ENCODE measurements around the gene ARHGAP5.

GRCh38 chr14:32202491-32202997 is 125.4 kb downstream of the ARHGAP5 start:
- TF ChIP-seq, protein P1, sequence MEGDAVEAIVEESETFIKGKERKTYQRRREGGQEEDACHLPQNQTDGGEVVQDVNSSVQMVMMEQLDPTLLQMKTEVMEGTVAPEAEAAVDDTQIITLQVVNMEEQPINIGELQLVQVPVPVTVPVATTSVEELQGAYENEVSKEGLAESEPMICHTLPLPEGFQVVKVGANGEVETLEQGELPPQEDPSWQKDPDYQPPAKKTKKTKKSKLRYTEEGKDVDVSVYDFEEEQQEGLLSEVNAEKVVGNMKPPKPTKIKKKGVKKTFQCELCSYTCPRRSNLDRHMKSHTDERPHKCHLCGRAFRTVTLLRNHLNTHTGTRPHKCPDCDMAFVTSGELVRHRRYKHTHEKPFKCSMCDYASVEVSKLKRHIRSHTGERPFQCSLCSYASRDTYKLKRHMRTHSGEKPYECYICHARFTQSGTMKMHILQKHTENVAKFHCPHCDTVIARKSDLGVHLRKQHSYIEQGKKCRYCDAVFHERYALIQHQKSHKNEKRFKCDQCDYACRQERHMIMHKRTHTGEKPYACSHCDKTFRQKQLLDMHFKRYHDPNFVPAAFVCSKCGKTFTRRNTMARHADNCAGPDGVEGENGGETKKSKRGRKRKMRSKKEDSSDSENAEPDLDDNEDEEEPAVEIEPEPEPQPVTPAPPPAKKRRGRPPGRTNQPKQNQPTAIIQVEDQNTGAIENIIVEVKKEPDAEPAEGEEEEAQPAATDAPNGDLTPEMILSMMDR (IDR thresholded peaks at IDR 0.05; ENCODE audit: low read length): no peak
- no peak for TF ChIP-seq EZH2 (IDR thresholded peaks at IDR 0.05; ENCODE audit: borderline replicate concordance, low read length)

Data from OCI-LY1 (cell line).